ENCODE results near the gene ATAD3C. TPM values are rescaled to one million over a fixed set of nuclear protein-coding genes. Genes with fewer than 3 reads are reported as not detected.
"Not testable (repeated sequence)": the region's sequence is repeated elsewhere in the genome, so short reads cannot be mapped to it uniquely, and the experiment has no call there.

The ATAD3C gene
- total RNA-seq, 3 donors from 2014 or later (not counting 1 experiment from before 2014, with no cell fraction given): 0.13 to 2.2 (median 1.5) TPM

GRCh38 chr1:1427820-1428148 is 21.7 kb upstream of the ATAD3C start:
- no peaks in the 10 kb centered on the region for H3K4me1 Mint-ChIP-seq

GRCh38 chr1:1428174-1428573 is 21.3 kb upstream of the ATAD3C start:
- peaks cover 2% of the 10 kb centered on the region for H3K27me3 ChIP-seq (ENCODE audit: control insufficient read depth, insufficient read depth, low read length)
- no peak overlapping the region for H3K27ac ChIP-seq (ENCODE audit: low read length)
- no peak overlapping the region for H3K4me3 ChIP-seq (ENCODE audit: low read length)
- Mint-ChIP-seq H3K27ac (no peak overlapping the region), H3K4me1 (no peaks in the 10 kb centered on the region), H3K27me3 (ENCODE audit: low read depth in 2 of 2) (peaks cover 7 to 15% of the 10 kb centered on the region in 2 donors), H3K36me3 (no peaks in the 10 kb centered on the region), H3K4me3 (peak overlapping the region; percentile 56), H3K9me3 (no peaks in the 10 kb centered on the region)
- DNase-seq (no peak), ATAC-seq (no peak)
- no peak for TF ChIP-seq CTCF (IDR thresholded peaks at IDR 0.05)
- 85% methylated on average over 19 of the region's 19 CpGs for WGBS (ENCODE audit: insufficient coverage)
- intact Hi-C loops (cut with micrococcal nuclease): no loop called here
- no peaks in the 10 kb centered on the region for H3K4me1 ChIP-seq (ENCODE audit: control insufficient read depth, insufficient read depth, low read length)
- H3K9me3 ChIP-seq (ENCODE audit: control insufficient read depth, insufficient read depth, low read length): no peaks in the 10 kb centered on the region
- no peaks in the 10 kb centered on the region for H3K36me3 ChIP-seq (ENCODE audit: control insufficient read depth, insufficient read depth, low read length)

More at GRCh38 chr1:1427820-1428148, 21.7 kb upstream of the ATAD3C start:
- intact Hi-C loops (cut with micrococcal nuclease): no loop called here
- no peaks in the 10 kb centered on the region for H3K4me1 ChIP-seq (ENCODE audit: control insufficient read depth, insufficient read depth, low read length)
- Mint-ChIP-seq H3K9me3 (no peaks in the 10 kb centered on the region), H3K4me3 (no peak overlapping the region), H3K27me3 (ENCODE audit: low read depth in 2 of 2) (peaks cover 7 to 19% of the 10 kb centered on the region in 2 donors), H3K27ac (no peak overlapping the region), H3K36me3 (no peaks in the 10 kb centered on the region)
- H3K9me3 ChIP-seq (ENCODE audit: control insufficient read depth, insufficient read depth, low read length): no peaks in the 10 kb centered on the region
- no peak for TF ChIP-seq CTCF (IDR thresholded peaks at IDR 0.05)
- peaks cover 2% of the 10 kb centered on the region for H3K27me3 ChIP-seq (ENCODE audit: control insufficient read depth, insufficient read depth, low read length)
- WGBS (ENCODE audit: insufficient coverage): 2% methylated on average over 17 of the region's 22 CpGs
- no peaks in the 10 kb centered on the region for H3K36me3 ChIP-seq (ENCODE audit: control insufficient read depth, insufficient read depth, low read length)
- DNase-seq (no peak), ATAC-seq (no peak)
- no peak overlapping the region for H3K4me3 ChIP-seq (ENCODE audit: low read length)
- H3K27ac ChIP-seq (ENCODE audit: low read length): no peak overlapping the region

- H3K36me3 Mint-ChIP-seq; H3K4me1 Mint-ChIP-seq; H3K9me3 ChIP-seq (ENCODE audit: control insufficient read depth, insufficient read depth, low read length); ATAC-seq; H3K4me1 ChIP-seq (ENCODE audit: control insufficient read depth, insufficient read depth, low read length); DNase-seq; H3K36me3 ChIP-seq (ENCODE audit: control insufficient read depth, insufficient read depth, low read length); H3K4me3 Mint-ChIP-seq; H3K27ac Mint-ChIP-seq; H3K9me3 Mint-ChIP-seq; intact Hi-C loops (cut with micrococcal nuclease); H3K27ac ChIP-seq (ENCODE audit: low read length); H3K27me3 ChIP-seq (ENCODE audit: control insufficient read depth, insufficient read depth, low read length); H3K4me3 ChIP-seq (ENCODE audit: low read length): not testable (repeated sequence)
- WGBS (ENCODE audit: insufficient coverage): 100% methylated on average over 3 of the region's 6 CpGs
- peaks cover 7 to 14% of the 10 kb centered on the region in 2 donors for H3K27me3 Mint-ChIP-seq (ENCODE audit: low read depth in 2 of 2)
These were observed 20.5 kb upstream of the ATAD3C start for GRCh38 chr1:1428967-1429366.

GRCh38 chr1:1429671-1430073 is 19.8 kb upstream of the ATAD3C start:
- Histone ChIP-seq H3K4me1 (ENCODE audit: control insufficient read depth, insufficient read depth, low read length) (peaks cover 8% of the 10 kb centered on the region), H3K9me3 (ENCODE audit: control insufficient read depth, insufficient read depth, low read length) (no peaks in the 10 kb centered on the region), H3K36me3 (ENCODE audit: control insufficient read depth, insufficient read depth, low read length) (no peaks in the 10 kb centered on the region), H3K27ac (ENCODE audit: low read length) (no peak overlapping the region), H3K4me3 (ENCODE audit: low read length) (no peak overlapping the region), H3K27me3 (ENCODE audit: control insufficient read depth, insufficient read depth, low read length) (peaks cover 10% of the 10 kb centered on the region)
- no peak for ATAC-seq
- Mint-ChIP-seq H3K9me3 (no peaks in the 10 kb centered on the region), H3K4me1 (no peaks in the 10 kb centered on the region), H3K4me3 (no peak overlapping the region), H3K27me3 (ENCODE audit: low read depth in 2 of 2) (peaks cover 5 to 14% of the 10 kb centered on the region in 2 donors), H3K27ac (no peak overlapping the region), H3K36me3 (no peaks in the 10 kb centered on the region)
- 85% methylated on average over 6 of the region's 6 CpGs for WGBS (ENCODE audit: insufficient coverage)
- TF ChIP-seq CTCF (IDR thresholded peaks at IDR 0.05): no peak
- intact Hi-C loops (cut with micrococcal nuclease): no loop called here
- peak in 1 of 2 donors; percentile 5 for DNase-seq

Data from natural killer cell (primary cell).